Cardiac muscle cell (in vitro differentiated cells and primary cell): Measurements from ENCODE around the gene DDX23. TPM values are rescaled to one million over a fixed set of nuclear protein-coding genes. Genes with fewer than 3 reads are reported as not detected.

Source experiments
- DNase-seq, 2 donors: peaks; one replicate each; pipeline versions ENCODE4 v3.0.0 to v3.0.0-alpha.2; 2010 to 2017; ENCODE audit warnings: low read depth in 1 of 2, low spot score in 1 of 2
- H3K27ac ChIP-seq: fragments of 200-600 bp; sonication (generic); 2 replicates; pipeline ENCODE4 v1.5.1; 2016
- H3K27me3 ChIP-seq: fragments of 200-600 bp; sonication (generic); 2 replicates; pipeline ENCODE4 v1.6.0; 2016; ENCODE audit warnings: control low read depth
- H3K36me3 ChIP-seq: fragments of 200-600 bp; sonication (generic); 2 replicates; pipeline ENCODE4 v1.5.1; 2016; ENCODE audit warnings: control low read depth
- H3K4me1 ChIP-seq: fragments of 200-600 bp; sonication (generic); 2 replicates; pipeline ENCODE4 v1.8.1; 2017; ENCODE audit warnings: low read depth, mild to moderate bottlenecking, mixed run types
- H3K4me3 ChIP-seq: fragments of 200-600 bp; sonication (generic); 2 replicates; pipeline ENCODE4 v1.5.1; 2016; ENCODE audit warnings: mild to moderate bottlenecking
- H3K9me3 ChIP-seq: fragments of 200-600 bp; sonication (generic); 2 replicates; pipeline ENCODE4 v1.5.1; 2017; ENCODE audit warnings: low read depth, mild to moderate bottlenecking, control low read depth
- CTCF ChIP-seq: IDR thresholded peaks from 2 replicates; pipeline ENCODE4 v1.5.1; 2012; ENCODE audit warnings: low read depth, mild to moderate bottlenecking, low read length
- polyA plus RNA-seq: library from polyadenylated mRNA; unstranded; fragments of >200 nt; fragmentation: Nextera tagmentation; extraction: Ambion mirVana; gene quantifications from 2 replicates; pipeline ENCODE4 v1.2.1, GENCODE V29; 2016
- total RNA-seq: library from RNA; depleted of rRNA; stranded (reverse); fragments of >200 nt; gene quantifications from 2 replicates; pipeline ENCODE4 v1.2.3, GENCODE V29; 2016

The DDX23 gene
- total and polyA plus RNA-seq, 2 experiments from 2014 or later, result 49.0 to 89.5 TPM

GRCh38 chr12:48786591-48787544 lies 65.1 kb downstream of the DDX23 start:
- Histone ChIP-seq H3K27ac (peak overlapping the region; percentile 75), H3K4me3 (peak overlapping the region; percentile 82), H3K4me1 (peaks cover 20% of the 10 kb centered on the region), H3K36me3 (no peaks in the 10 kb centered on the region), H3K9me3 (no peaks in the 10 kb centered on the region), H3K27me3 (no peaks in the 10 kb centered on the region)
- TF ChIP-seq CTCF, result no peak
- peak; percentile 63 to 78 for DNase-seq

- TF ChIP-seq CTCF, result no peak
- peaks cover 42% of the 10 kb centered on the region for H3K4me1 ChIP-seq
- no peaks in the 10 kb centered on the region for H3K9me3 ChIP-seq
Observed at GRCh38 chr12:48783432-48783831, 68.5 kb downstream of the DDX23 start.

GRCh38 chr12:48782457-48783395 lies 69.2 kb downstream of the DDX23 start:
- Histone ChIP-seq H3K4me3 (no peak overlapping the region), H3K4me1 (peaks cover 41% of the 10 kb centered on the region), H3K27me3 (no peaks in the 10 kb centered on the region), H3K9me3 (no peaks in the 10 kb centered on the region), H3K36me3 (no peaks in the 10 kb centered on the region), H3K27ac (peak overlapping the region; percentile 8)
- TF ChIP-seq CTCF, result no peak
- DNase-seq, result no peak

More at GRCh38 chr12:48783432-48783831, 68.5 kb downstream of the DDX23 start:
- Histone ChIP-seq H3K4me3 (no peak overlapping the region), H3K36me3 (no peaks in the 10 kb centered on the region), H3K27me3 (no peaks in the 10 kb centered on the region), H3K27ac (no peak overlapping the region)
- no peak for DNase-seq

GRCh38 chr12:48781750-48782456 lies 70.1 kb downstream of the DDX23 start:
- Histone ChIP-seq H3K27ac (peak overlapping the region; percentile 8), H3K4me3 (no peak overlapping the region), H3K9me3 (no peaks in the 10 kb centered on the region), H3K4me1 (peaks cover 37% of the 10 kb centered on the region), H3K27me3 (no peaks in the 10 kb centered on the region), H3K36me3 (no peaks in the 10 kb centered on the region)
- TF ChIP-seq CTCF, result no peak
- no peak for DNase-seq
